NT2/D1 (cell line): ENCODE data around the gene TMEM132D.

Experiments
- SUZ12 ChIP-seq: IDR thresholded peaks from 2 replicates; pipeline ENCODE4 v1.6.1; 2011; ENCODE audit not compliant: insufficient read length, insufficient read depth; ENCODE audit errors: extremely low read depth
- YY1 ChIP-seq: IDR thresholded peaks from 2 replicates; pipeline ENCODE4 v1.6.1; 2011; ENCODE audit not compliant: insufficient read length, insufficient read depth
- ZNF274 ChIP-seq: IDR thresholded peaks from 2 replicates; pipeline ENCODE4 v1.6.1; 2011; ENCODE audit warnings: mild to moderate bottlenecking, low read depth, low read length

DNA sequence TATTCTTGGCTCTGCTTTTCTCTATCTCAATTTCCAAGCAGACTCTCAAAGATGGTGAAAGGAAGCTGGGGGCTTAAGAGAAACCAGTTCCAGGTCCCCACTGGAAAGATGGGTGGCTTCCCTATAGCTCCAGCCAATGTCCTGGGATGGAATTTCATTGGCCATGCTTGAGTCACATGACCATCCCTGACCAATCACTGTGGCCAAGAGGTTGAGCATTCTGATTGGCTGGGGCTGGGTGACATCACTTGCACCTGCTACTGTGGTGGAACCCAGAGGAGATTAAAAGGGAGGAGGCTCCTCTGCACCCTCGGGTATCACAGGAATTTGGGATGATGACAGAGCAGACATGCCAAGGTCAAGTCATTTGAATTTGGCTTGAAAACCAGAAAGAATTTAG, 436.5 kb downstream of the TMEM132D start:
- no peak for TF ChIP-seq YY1
- no peak for TF ChIP-seq ZNF274
- no peak for TF ChIP-seq SUZ12
